ENCODE results near the gene SRSF11.

SRSF11 gene

DNA sequence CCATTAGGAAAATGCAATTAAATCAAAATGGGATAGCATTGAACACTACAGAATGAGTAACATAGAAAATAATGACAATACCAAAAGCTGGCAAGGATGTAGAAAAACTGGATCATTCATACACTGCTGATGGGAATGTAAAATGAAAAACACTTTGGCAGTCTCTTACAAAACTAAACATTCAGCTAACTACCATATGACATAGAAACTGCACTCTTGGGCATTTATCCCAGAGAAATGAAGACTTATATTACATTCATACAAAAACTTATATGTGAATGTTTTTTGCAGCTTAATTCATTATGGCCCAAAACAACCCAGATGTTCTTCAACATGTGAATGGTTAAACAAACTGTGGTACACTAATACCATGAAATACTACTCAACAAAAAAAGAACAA, 67.0 kb downstream of the SRSF11 start:
- TF ChIP-seq, protein P1, sequence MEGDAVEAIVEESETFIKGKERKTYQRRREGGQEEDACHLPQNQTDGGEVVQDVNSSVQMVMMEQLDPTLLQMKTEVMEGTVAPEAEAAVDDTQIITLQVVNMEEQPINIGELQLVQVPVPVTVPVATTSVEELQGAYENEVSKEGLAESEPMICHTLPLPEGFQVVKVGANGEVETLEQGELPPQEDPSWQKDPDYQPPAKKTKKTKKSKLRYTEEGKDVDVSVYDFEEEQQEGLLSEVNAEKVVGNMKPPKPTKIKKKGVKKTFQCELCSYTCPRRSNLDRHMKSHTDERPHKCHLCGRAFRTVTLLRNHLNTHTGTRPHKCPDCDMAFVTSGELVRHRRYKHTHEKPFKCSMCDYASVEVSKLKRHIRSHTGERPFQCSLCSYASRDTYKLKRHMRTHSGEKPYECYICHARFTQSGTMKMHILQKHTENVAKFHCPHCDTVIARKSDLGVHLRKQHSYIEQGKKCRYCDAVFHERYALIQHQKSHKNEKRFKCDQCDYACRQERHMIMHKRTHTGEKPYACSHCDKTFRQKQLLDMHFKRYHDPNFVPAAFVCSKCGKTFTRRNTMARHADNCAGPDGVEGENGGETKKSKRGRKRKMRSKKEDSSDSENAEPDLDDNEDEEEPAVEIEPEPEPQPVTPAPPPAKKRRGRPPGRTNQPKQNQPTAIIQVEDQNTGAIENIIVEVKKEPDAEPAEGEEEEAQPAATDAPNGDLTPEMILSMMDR (IDR thresholded peaks at IDR 0.05; ENCODE audit: control extremely low read depth, extremely low read depth, low read depth, missing control alignments) = no peak
- CTCF ChIA-PET = interaction anchor here (1.0 to 2.9 kb wide), 3 partner anchors 10 to 55 kb away, joined by 4 to 14 read pairs (median 11); no protein-coding TSS in a partner anchor
- no peak for DNase-seq (ENCODE audit: extremely low spot score)

DNA sequence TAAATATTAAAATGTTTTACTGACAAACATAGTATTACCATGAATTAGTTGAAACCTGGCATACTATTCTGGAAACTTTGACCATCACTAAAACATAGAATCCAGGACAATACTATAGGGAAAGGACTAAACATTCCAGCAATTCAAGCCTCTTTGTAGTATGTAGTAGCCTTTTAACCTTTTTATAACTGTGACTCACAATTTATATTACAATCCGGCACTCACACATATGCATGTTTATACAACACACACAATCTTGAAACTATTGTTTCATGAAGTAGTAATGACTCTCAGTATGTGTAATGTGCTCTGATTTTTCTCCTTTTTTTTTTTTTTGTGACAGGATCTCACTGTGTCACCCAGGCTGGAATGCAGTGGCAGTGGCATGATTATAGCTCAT, 69.0 kb downstream of the SRSF11 start:
- POLR2A ChIA-PET = no interaction called here
- DNase-seq (ENCODE audit: extremely low spot score) = no peak
- TF ChIP-seq, protein P1 (IDR thresholded peaks at IDR 0.05; ENCODE audit: control extremely low read depth, extremely low read depth, low read depth, missing control alignments) = no peak
- CTCF ChIA-PET = interaction anchor here (1.1 to 2.9 kb wide), 2 partner anchors 9 to 12 kb away, joined by 3 to 14 read pairs; no protein-coding TSS in a partner anchor

More for the DNA sequence above, 67.0 kb downstream of the SRSF11 start:
- POLR2A ChIA-PET = no interaction called here

DNA sequence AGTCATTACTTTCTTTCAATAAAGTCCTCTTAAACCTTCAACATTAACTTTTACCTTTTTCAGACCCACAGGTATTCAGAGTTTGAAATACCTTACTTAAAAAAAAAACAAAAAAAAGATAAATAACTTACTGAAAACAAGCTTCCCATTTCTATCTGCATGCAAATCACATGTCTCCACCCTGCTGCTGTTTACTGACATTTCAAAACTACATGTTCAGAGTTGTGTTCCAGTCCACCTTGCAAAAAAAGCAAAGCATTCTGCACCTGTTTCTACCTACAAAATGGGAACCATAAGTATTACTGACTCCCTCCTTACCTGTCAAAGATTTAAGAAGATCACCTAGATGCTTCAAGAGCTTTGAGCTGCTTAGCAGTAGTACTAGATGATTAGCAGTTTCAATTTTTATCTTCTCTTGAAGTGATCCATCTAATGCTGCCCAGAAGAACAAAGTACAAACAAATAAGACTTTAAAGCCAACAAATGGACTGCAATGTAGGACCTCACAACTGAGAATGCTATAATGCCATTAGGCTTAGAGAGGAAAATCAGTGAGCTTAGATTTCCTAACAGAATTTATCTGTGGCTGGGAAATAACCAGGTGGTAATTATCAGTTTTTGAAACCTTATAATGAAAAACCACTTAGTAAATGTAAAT, 72.1 kb downstream of the SRSF11 start:
- ChIA-PET POLR2A (no interaction called here), CTCF (interaction anchor here (1.1 to 1.4 kb wide), 2 partner anchors 9 to 23 kb away, joined by 4 to 7 read pairs; no protein-coding TSS in a partner anchor)
- DNase-seq (ENCODE audit: extremely low spot score) = no peak
- TF ChIP-seq, protein P1 (IDR thresholded peaks at IDR 0.05; ENCODE audit: control extremely low read depth, extremely low read depth, low read depth, missing control alignments) = no peak

DNA sequence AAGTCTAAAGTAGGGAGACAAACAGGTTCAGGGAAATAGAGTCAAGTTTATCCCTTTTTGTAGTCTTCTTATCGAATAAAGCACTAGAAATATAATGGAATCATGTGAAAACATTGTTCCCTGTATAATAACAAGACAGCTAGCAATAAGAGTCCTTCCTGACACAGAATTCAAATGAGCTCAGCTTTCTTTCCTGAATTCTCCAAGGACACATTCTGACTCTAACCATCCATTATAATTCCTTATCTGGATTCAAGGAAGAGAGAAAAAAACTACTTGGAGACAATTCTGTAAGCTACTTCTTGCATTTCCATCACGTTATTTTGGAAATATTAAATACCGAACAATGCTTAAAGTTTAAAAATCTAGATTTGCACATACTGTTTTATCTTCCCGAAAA, 74.6 kb downstream of the SRSF11 start:
- DNase-seq (ENCODE audit: extremely low spot score) = no peak
- POLR2A ChIA-PET = no interaction called here
- TF ChIP-seq, protein P1 (IDR thresholded peaks at IDR 0.05; ENCODE audit: control extremely low read depth, extremely low read depth, low read depth, missing control alignments) = no peak
- CTCF ChIA-PET = no interaction called here

DNA sequence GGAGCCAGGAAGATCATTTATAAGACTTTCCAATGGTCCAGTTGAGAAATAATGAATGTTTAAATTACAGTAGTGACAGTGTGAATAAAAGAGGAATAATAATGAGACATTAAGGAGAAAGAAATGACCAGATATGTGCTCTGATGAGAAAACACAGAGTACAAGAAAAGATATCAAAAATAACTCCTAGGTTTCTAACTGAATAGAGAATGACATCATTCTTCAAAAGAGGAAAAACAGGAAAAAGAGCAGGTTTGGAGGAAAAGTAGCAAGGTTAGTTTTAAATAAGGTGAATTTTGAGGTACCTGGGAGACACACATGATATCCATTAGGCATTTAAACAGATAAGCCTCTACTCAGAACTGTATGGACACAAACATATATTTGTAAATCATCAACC, 78.3 kb downstream of the SRSF11 start:
- no peak for DNase-seq (ENCODE audit: extremely low spot score)
- CTCF ChIA-PET = interaction anchor here (1.1 kb wide), 1 partner anchor 21 kb away, joined by 3 read pairs; no protein-coding TSS in a partner anchor
- TF ChIP-seq, protein P1 (IDR thresholded peaks at IDR 0.05; ENCODE audit: control extremely low read depth, extremely low read depth, low read depth, missing control alignments) = no peak
- POLR2A ChIA-PET = no interaction called here

Data from GM10248 (cell line).